ENCODE measurements around the gene RPS6KA5. TPM values are rescaled to one million over a fixed set of nuclear protein-coding genes. Genes with fewer than 3 reads are reported as not detected.
A peak's percentile ranks its signal among the peaks of the same experiment; 100 is the strongest.

The RPS6KA5 gene
- total and polyA plus RNA-seq, 2 donors from 2014 or later = 0.95 to 9.4 TPM

DNA sequence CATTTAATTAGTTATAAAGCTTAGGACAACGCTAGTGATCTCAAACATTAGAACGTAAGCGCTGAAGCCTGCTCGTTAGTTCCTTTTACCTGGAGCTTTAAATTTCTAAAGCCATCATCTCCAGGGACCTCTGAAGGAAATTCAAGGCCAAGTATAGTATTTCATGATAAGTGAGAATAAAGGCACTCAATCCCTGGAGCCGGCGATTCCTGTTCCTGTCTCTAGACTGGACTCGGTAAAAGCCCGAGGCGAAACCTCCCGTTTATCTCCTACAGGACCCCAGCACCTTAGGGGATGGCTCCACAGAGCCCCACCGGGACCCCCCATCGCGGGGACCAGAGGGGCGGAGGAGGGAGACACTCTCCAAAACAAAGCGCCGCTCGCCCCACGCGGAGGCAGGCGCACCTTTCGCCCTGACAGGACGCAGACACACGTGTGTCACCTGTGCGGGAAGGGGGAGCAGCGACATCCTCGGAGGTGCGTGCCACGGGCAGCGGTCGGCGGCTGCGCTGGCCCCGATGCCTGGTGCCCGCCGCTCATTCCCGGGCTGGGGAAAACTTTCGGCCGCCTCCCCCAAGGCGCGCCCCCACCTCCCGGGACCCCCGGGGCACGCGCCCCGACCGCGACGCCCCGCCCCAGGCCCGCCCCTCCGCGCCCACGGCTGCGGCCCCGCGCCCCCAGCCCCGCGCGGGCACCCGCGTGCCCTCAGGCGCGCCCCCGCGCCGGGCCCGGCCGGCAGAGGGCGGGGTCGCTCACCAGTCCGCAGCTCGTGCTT lies 678 bp downstream of the RPS6KA5 start:
- Histone ChIP-seq H3K9ac (ENCODE audit: low read length in 3 of 3) (peak overlapping the region; percentile 49 to 83 (median 52)), H3K27me3 (ENCODE audit: control insufficient read depth, insufficient read depth, low read length) (no peaks in the 10 kb centered on the region), H3K27ac (ENCODE audit: low read depth in 2 of 2, low read length in 2 of 2) (peak overlapping the region; percentile 85 to 86), H3K9me3 (ENCODE audit: control insufficient read depth in 2 of 3, insufficient read depth in 1 of 3, low read length in 3 of 3) (no peaks in the 10 kb centered on the region), H3K36me3 (ENCODE audit: control insufficient read depth in 2 of 3, insufficient read depth in 3 of 3, low read length in 3 of 3) (no peaks in the 10 kb centered on the region), H3K4me3 (ENCODE audit: low read length in 3 of 3) (peak overlapping the region; percentile 65 to 80 (median 67)), H3K4me1 (ENCODE audit: control insufficient read depth in 2 of 3, insufficient read depth in 2 of 3, low read depth in 1 of 3, low read length in 3 of 3) (peaks cover 3 to 5% (median 4%) of the 10 kb centered on the region in 3 donors)
- FAIRE-seq (no peak), DNase-seq (peak; percentile 53 to 88 (median 65))
- intact Hi-C loops (cut with DNase I) = no loop called here
- TF ChIP-seq, protein P1, sequence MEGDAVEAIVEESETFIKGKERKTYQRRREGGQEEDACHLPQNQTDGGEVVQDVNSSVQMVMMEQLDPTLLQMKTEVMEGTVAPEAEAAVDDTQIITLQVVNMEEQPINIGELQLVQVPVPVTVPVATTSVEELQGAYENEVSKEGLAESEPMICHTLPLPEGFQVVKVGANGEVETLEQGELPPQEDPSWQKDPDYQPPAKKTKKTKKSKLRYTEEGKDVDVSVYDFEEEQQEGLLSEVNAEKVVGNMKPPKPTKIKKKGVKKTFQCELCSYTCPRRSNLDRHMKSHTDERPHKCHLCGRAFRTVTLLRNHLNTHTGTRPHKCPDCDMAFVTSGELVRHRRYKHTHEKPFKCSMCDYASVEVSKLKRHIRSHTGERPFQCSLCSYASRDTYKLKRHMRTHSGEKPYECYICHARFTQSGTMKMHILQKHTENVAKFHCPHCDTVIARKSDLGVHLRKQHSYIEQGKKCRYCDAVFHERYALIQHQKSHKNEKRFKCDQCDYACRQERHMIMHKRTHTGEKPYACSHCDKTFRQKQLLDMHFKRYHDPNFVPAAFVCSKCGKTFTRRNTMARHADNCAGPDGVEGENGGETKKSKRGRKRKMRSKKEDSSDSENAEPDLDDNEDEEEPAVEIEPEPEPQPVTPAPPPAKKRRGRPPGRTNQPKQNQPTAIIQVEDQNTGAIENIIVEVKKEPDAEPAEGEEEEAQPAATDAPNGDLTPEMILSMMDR (IDR thresholded peaks at IDR 0.05; ENCODE audit: borderline replicate concordance, extremely low read depth, insufficient read depth) = peak; percentile 33

DNA sequence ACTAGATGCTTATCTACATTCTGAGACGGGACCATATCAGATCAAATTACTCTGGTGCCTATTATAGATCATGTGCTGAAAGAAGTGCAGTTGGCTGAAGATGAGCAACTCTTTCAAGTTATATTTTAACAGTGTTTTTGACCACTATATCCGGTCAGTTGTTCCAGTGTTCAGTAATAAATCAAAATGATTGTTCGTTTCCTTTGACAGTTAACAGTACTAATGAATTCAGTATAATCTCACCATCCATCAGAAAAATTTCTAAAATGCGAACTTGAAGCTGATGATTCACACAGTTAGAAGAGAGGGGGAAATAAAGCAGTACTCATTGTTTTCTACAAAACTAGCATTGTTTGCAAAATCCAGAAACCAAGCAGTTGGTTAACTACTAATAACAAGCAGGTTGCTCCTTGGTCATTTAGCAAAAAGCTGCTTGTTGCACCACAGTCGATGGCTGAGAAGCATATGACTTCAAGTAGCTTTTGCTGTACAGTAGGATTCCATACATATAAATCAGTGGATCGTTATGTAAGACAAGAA lies 2.3 kb downstream of the RPS6KA5 start:
- peak in 2 of 5 donors; percentile 15 to 21 for DNase-seq
- Histone ChIP-seq H3K27ac (ENCODE audit: low read depth in 2 of 2, low read length in 2 of 2) (no peak overlapping the region), H3K27me3 (ENCODE audit: control insufficient read depth, insufficient read depth, low read length) (no peaks in the 10 kb centered on the region), H3K36me3 (ENCODE audit: control insufficient read depth in 2 of 3, insufficient read depth in 3 of 3, low read length in 3 of 3) (no peaks in the 10 kb centered on the region), H3K9ac (ENCODE audit: low read length in 3 of 3) (no peak overlapping the region), H3K4me3 (ENCODE audit: low read length in 3 of 3) (peak overlapping the region in 1 of 3 donors; percentile 42), H3K9me3 (ENCODE audit: control insufficient read depth in 2 of 3, insufficient read depth in 1 of 3, low read length in 3 of 3) (no peaks in the 10 kb centered on the region), H3K4me1 (ENCODE audit: control insufficient read depth in 2 of 3, insufficient read depth in 2 of 3, low read depth in 1 of 3, low read length in 3 of 3) (peaks cover 3 to 5% (median 4%) of the 10 kb centered on the region in 3 donors)
- intact Hi-C loops (cut with DNase I) = no loop called here
- no peak for FAIRE-seq
- TF ChIP-seq, protein P1 (IDR thresholded peaks at IDR 0.05; ENCODE audit: borderline replicate concordance, extremely low read depth, insufficient read depth) = no peak

DNA sequence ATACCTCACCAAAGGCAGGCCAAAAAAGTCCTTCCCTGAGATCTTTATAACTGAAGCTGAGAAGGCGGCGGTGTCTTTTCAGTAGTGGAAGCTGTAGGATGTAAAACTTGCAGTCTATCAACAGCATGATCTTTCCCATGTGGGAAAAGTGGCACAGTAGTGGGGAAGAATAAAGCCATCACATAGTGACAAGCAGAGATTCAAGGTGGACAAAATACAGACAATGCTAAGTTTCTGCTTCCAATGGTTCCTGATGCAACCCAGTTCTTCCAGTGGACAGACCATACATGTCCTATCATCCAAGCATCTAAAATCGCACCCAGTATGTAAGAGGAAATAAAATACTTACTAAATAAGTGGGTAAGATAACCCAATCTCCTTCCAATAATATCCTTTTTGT lies 4.1 kb downstream of the RPS6KA5 start:
- Histone ChIP-seq H3K27ac (ENCODE audit: low read depth in 2 of 2, low read length in 2 of 2) (no peak overlapping the region), H3K9me3 (ENCODE audit: control insufficient read depth in 2 of 3, insufficient read depth in 1 of 3, low read length in 3 of 3) (no peaks in the 10 kb centered on the region), H3K9ac (ENCODE audit: low read length in 3 of 3) (no peak overlapping the region), H3K36me3 (ENCODE audit: control insufficient read depth in 2 of 3, insufficient read depth in 3 of 3, low read length in 3 of 3) (no peaks in the 10 kb centered on the region), H3K4me1 (ENCODE audit: control insufficient read depth in 2 of 3, insufficient read depth in 2 of 3, low read depth in 1 of 3, low read length in 3 of 3) (peaks cover 0 to 4% (median under 1%) of the 10 kb centered on the region in 3 donors), H3K4me3 (ENCODE audit: low read length in 3 of 3) (no peak overlapping the region), H3K27me3 (ENCODE audit: control insufficient read depth, insufficient read depth, low read length) (no peaks in the 10 kb centered on the region)
- TF ChIP-seq, protein P1 (IDR thresholded peaks at IDR 0.05; ENCODE audit: borderline replicate concordance, extremely low read depth, insufficient read depth) = no peak
- FAIRE-seq (no peak), DNase-seq (no peak)
- intact Hi-C loops (cut with DNase I) = no loop called here
